Measurements from ENCODE around the gene CCNA2.

CCNA2 gene

DNA sequence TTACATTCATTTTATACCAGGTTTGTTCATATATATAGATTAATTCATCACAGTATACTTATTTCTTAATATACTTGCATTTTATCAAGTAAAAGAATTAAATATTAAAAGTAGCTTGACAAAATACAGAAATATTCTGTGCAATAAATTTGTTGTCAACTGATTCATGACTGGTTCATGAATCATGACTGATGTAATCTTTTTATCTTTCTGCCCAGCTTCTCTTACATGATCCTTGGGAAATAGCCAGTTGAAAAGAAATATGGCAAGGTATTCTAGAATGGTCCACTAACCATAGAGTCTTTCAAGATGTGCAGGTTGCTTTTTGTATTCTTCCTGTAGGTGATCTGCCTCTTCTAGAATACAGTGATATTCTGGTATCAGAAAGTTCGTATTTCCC is 4.2 kb upstream of the CCNA2 start:
- no peak overlapping the region for H2AFZ ChIP-seq (ENCODE audit: low read length, unreplicated experiment)
- peaks cover 14% of the 10 kb centered on the region for H3K4me1 ChIP-seq (ENCODE audit: control insufficient read depth, insufficient read depth, low read length, unreplicated experiment)
- no peak overlapping the region for H3K4me3 ChIP-seq (ENCODE audit: low read depth, low read length)
- peaks cover 17% of the 10 kb centered on the region for H3K36me3 ChIP-seq (ENCODE audit: insufficient read depth, low read length)
- H3K27ac ChIP-seq (ENCODE audit: low read depth, low read length), result peak overlapping the region; percentile 34
- H3K79me2 ChIP-seq (ENCODE audit: control insufficient read depth, insufficient read depth, low read length, unreplicated experiment), result peaks cover 7% of the 10 kb centered on the region
- no peaks in the 10 kb centered on the region for H3K27me3 ChIP-seq (ENCODE audit: insufficient read depth, low read length)

DNA sequence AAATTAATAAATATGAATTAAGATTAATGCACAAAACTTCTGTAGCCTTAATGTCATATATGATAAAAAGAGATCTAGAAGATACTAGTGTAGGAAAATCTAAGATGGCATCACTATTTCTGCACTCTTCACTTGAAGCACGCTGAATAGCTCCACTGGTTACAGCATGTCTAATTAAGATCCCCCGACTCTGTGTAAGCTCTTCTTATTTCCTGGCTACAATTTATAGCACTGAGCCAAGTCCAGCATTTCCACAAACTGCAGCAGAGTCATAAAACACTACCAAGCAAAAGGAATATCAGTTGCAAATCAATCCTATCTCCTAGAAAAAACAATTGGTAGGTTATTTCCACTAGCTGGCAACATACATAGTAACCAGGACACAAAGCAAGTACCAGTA is 1.3 kb upstream of the CCNA2 start:
- H3K27me3 ChIP-seq (ENCODE audit: insufficient read depth, low read length), result no peaks in the 10 kb centered on the region
- no peak overlapping the region for H3K4me3 ChIP-seq (ENCODE audit: low read depth, low read length)
- no peak overlapping the region for H3K27ac ChIP-seq (ENCODE audit: low read depth, low read length)
- peak overlapping the region; percentile 12 for H2AFZ ChIP-seq (ENCODE audit: low read length, unreplicated experiment)
- H3K4me1 ChIP-seq (ENCODE audit: control insufficient read depth, insufficient read depth, low read length, unreplicated experiment), result peaks cover 38% of the 10 kb centered on the region
- H3K79me2 ChIP-seq (ENCODE audit: control insufficient read depth, insufficient read depth, low read length, unreplicated experiment), result peaks cover 36% of the 10 kb centered on the region
- H3K36me3 ChIP-seq (ENCODE audit: insufficient read depth, low read length), result peaks cover 12% of the 10 kb centered on the region; the same call in 1 of the 2 replicates

GRCh38 chr4:121824171-121824527 is 466 bp upstream of the CCNA2 start:
- Histone ChIP-seq H3K4me3 (ENCODE audit: low read depth, low read length) (peak overlapping the region; percentile 98), H3K4me1 (ENCODE audit: control insufficient read depth, insufficient read depth, low read length, unreplicated experiment) (peaks cover 44% of the 10 kb centered on the region), H3K36me3 (ENCODE audit: insufficient read depth, low read length) (peaks cover 12% of the 10 kb centered on the region; the same call in 1 of the 2 replicates), H3K27ac (ENCODE audit: low read depth, low read length) (peak overlapping the region; percentile 72), H3K79me2 (ENCODE audit: control insufficient read depth, insufficient read depth, low read length, unreplicated experiment) (peaks cover 41% of the 10 kb centered on the region), H2AFZ (ENCODE audit: low read length, unreplicated experiment) (peak overlapping the region; percentile 88), H3K27me3 (ENCODE audit: insufficient read depth, low read length) (no peaks in the 10 kb centered on the region)

DNA sequence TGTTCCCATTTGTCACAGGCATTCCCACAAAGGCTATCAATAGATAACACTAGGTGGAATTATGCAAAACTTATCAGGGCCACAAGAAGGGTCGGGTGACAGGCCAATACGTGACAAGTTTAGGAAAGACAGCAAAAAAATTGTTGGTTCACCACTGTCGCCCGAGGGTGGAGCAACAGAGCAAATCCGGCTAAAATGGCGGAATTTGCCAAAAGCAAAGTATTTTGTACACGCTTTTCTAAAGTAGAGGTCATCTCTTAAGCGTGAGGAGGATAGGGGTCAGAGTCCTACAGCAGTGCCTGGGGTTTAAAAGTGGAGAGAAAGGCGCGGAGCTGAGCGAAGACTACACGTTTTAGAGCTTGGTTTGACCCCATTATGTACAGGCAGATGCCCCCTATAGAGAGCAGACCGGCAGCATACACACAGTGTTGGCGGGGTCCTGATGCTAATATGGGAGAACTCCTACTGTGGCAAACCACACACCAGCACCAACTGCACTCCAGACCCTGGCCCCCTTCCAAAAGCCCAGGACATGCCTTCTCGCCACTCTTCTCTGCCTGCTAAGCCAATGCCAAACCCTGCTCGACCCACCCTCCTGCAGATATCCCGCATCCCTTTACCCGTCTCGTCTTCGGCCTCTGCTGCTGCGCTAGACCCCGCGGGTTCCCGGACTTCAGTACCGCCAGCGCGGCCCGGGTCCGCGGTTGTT is 733 bp downstream of the CCNA2 start:
- peaks cover 14% of the 10 kb centered on the region for H3K36me3 ChIP-seq (ENCODE audit: insufficient read depth, low read length)
- peak overlapping the region; percentile 98 for H3K4me3 ChIP-seq (ENCODE audit: low read depth, low read length)
- H3K4me1 ChIP-seq (ENCODE audit: control insufficient read depth, insufficient read depth, low read length, unreplicated experiment), result peaks cover 46% of the 10 kb centered on the region
- no peaks in the 10 kb centered on the region for H3K27me3 ChIP-seq (ENCODE audit: insufficient read depth, low read length)
- H3K79me2 ChIP-seq (ENCODE audit: control insufficient read depth, insufficient read depth, low read length, unreplicated experiment), result peaks cover 53% of the 10 kb centered on the region
- H3K27ac ChIP-seq (ENCODE audit: low read depth, low read length), result peak overlapping the region; percentile 56
- peak overlapping the region; percentile 37 for H2AFZ ChIP-seq (ENCODE audit: low read length, unreplicated experiment)

GRCh38 chr4:121822047-121822446 is 1.6 kb downstream of the CCNA2 start:
- Histone ChIP-seq H3K36me3 (ENCODE audit: insufficient read depth, low read length) (peaks cover 22% of the 10 kb centered on the region), H3K4me3 (ENCODE audit: low read depth, low read length) (peak overlapping the region; percentile 98), H3K27me3 (ENCODE audit: insufficient read depth, low read length) (no peaks in the 10 kb centered on the region), H3K79me2 (ENCODE audit: control insufficient read depth, insufficient read depth, low read length, unreplicated experiment) (peaks cover 57% of the 10 kb centered on the region), H3K27ac (ENCODE audit: low read depth, low read length) (peak overlapping the region; percentile 56), H2AFZ (ENCODE audit: low read length, unreplicated experiment) (peak overlapping the region; percentile 37), H3K4me1 (ENCODE audit: control insufficient read depth, insufficient read depth, low read length, unreplicated experiment) (peaks cover 39% of the 10 kb centered on the region)

- no peaks in the 10 kb centered on the region for H3K27me3 ChIP-seq (ENCODE audit: insufficient read depth, low read length)
- H2AFZ ChIP-seq (ENCODE audit: low read length, unreplicated experiment), result no peak overlapping the region
- H3K4me1 ChIP-seq (ENCODE audit: control insufficient read depth, insufficient read depth, low read length, unreplicated experiment), result peaks cover 50% of the 10 kb centered on the region
- peak overlapping the region; percentile 1; the same call in 1 of the 2 replicates for H3K4me3 ChIP-seq (ENCODE audit: low read depth, low read length)
- H3K79me2 ChIP-seq (ENCODE audit: control insufficient read depth, insufficient read depth, low read length, unreplicated experiment), result peaks cover 72% of the 10 kb centered on the region
- H3K27ac ChIP-seq (ENCODE audit: low read depth, low read length), result peak overlapping the region; percentile 12
- H3K36me3 ChIP-seq (ENCODE audit: insufficient read depth, low read length), result peaks cover 39% of the 10 kb centered on the region
Observed at GRCh38 chr4:121819216-121819965, 4.3 kb downstream of the CCNA2 start.

DNA sequence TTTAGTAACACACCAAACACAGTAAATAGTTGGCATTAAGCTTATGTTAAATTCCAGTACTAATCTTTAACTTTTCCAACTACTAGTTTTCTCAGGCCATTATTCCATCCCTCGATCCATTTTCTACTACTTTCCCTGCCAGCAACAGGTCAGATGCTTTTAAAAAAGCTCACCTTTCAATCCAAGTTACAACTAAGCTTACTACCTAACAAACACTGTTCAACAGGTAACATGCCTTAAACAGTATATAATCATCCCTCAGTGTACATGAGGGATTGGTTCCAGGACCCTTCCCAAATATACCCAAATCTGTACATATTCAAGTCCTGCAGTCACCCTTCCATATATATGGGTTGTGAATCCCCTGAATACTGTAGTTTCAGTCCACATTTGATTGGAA is 5.5 kb downstream of the CCNA2 start:
- H3K79me2 ChIP-seq (ENCODE audit: control insufficient read depth, insufficient read depth, low read length, unreplicated experiment), result peaks cover 68% of the 10 kb centered on the region
- H3K27me3 ChIP-seq (ENCODE audit: insufficient read depth, low read length), result no peaks in the 10 kb centered on the region
- no peak overlapping the region for H3K27ac ChIP-seq (ENCODE audit: low read depth, low read length)
- peaks cover 45% of the 10 kb centered on the region for H3K36me3 ChIP-seq (ENCODE audit: insufficient read depth, low read length)
- peaks cover 51% of the 10 kb centered on the region for H3K4me1 ChIP-seq (ENCODE audit: control insufficient read depth, insufficient read depth, low read length, unreplicated experiment)
- H2AFZ ChIP-seq (ENCODE audit: low read length, unreplicated experiment), result no peak overlapping the region
- no peak overlapping the region for H3K4me3 ChIP-seq (ENCODE audit: low read depth, low read length)

DNA sequence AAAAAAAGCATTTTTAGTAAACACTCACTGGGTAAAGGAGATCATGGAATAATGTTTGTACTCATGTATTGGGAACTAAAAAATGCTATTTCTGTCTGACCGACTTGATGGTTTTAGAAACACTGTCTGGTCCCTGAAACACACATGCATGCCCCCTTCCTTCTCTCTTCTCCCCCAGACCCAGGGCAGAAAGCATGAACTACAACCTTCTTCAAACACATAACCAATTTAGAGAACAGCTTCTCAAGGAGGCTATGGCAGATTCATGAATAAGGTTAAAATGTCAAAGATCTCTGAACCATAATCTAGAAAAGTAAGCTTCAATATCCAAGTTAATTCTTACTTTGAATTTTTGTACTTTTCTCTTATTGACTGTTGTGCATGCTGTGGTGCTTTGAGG is 6.0 kb downstream of the CCNA2 start:
- Histone ChIP-seq H3K79me2 (ENCODE audit: control insufficient read depth, insufficient read depth, low read length, unreplicated experiment) (peaks cover 63% of the 10 kb centered on the region), H3K36me3 (ENCODE audit: insufficient read depth, low read length) (peaks cover 47% of the 10 kb centered on the region), H3K27ac (ENCODE audit: low read depth, low read length) (peak overlapping the region; percentile 19; the same call in 1 of the 2 replicates), H2AFZ (ENCODE audit: low read length, unreplicated experiment) (no peak overlapping the region), H3K4me1 (ENCODE audit: control insufficient read depth, insufficient read depth, low read length, unreplicated experiment) (peaks cover 51% of the 10 kb centered on the region), H3K4me3 (ENCODE audit: low read depth, low read length) (no peak overlapping the region), H3K27me3 (ENCODE audit: insufficient read depth, low read length) (no peaks in the 10 kb centered on the region)

- peaks cover 52% of the 10 kb centered on the region for H3K36me3 ChIP-seq (ENCODE audit: insufficient read depth, low read length)
- H3K4me3 ChIP-seq (ENCODE audit: low read depth, low read length), result no peak overlapping the region
- no peak overlapping the region for H2AFZ ChIP-seq (ENCODE audit: low read length, unreplicated experiment)
- peak overlapping the region; percentile 19 for H3K27ac ChIP-seq (ENCODE audit: low read depth, low read length)
- H3K4me1 ChIP-seq (ENCODE audit: control insufficient read depth, insufficient read depth, low read length, unreplicated experiment), result peaks cover 46% of the 10 kb centered on the region
- H3K79me2 ChIP-seq (ENCODE audit: control insufficient read depth, insufficient read depth, low read length, unreplicated experiment), result peaks cover 56% of the 10 kb centered on the region
- no peaks in the 10 kb centered on the region for H3K27me3 ChIP-seq (ENCODE audit: insufficient read depth, low read length)
Observed at GRCh38 chr4:121817006-121817405, 6.7 kb downstream of the CCNA2 start.

- H3K4me3 ChIP-seq (ENCODE audit: low read depth, low read length), result no peak overlapping the region
- H3K79me2 ChIP-seq (ENCODE audit: control insufficient read depth, insufficient read depth, low read length, unreplicated experiment), result peaks cover 36% of the 10 kb centered on the region
- peaks cover 32% of the 10 kb centered on the region for H3K4me1 ChIP-seq (ENCODE audit: control insufficient read depth, insufficient read depth, low read length, unreplicated experiment)
- H3K27me3 ChIP-seq (ENCODE audit: insufficient read depth, low read length), result no peaks in the 10 kb centered on the region
- no peak overlapping the region for H2AFZ ChIP-seq (ENCODE audit: low read length, unreplicated experiment)
- peaks cover 64% of the 10 kb centered on the region for H3K36me3 ChIP-seq (ENCODE audit: insufficient read depth, low read length)
- H3K27ac ChIP-seq (ENCODE audit: low read depth, low read length), result peak overlapping the region; percentile 23; the same call in 1 of the 2 replicates
Observed at GRCh38 chr4:121814756-121815155, 8.9 kb downstream of the CCNA2 start.

DNA sequence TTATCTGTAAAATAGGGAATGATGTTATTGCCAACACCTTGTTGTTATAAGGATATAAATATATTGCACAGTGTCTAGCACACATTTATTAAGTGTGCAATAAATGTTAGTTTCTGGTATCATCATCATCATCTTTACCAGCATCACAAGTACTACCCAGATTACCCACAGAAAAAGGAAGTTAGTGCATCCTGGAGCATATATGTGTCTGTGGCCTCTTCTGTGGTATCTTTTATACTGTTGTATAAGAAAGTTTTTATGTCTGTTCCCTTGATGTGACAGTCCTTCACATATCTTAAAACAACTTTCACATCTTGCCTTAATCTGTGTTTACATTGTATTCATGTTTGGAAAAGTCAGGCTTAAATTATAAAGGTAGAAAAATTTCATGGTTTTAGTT is 12.6 kb downstream of the CCNA2 start:
- Histone ChIP-seq H3K36me3 (ENCODE audit: insufficient read depth, low read length) (peaks cover 59% of the 10 kb centered on the region), H3K4me3 (ENCODE audit: low read depth, low read length) (no peak overlapping the region), H3K27ac (ENCODE audit: low read depth, low read length) (no peak overlapping the region), H3K4me1 (ENCODE audit: control insufficient read depth, insufficient read depth, low read length, unreplicated experiment) (peaks cover 18% of the 10 kb centered on the region), H2AFZ (ENCODE audit: low read length, unreplicated experiment) (no peak overlapping the region), H3K27me3 (ENCODE audit: insufficient read depth, low read length) (no peaks in the 10 kb centered on the region), H3K79me2 (ENCODE audit: control insufficient read depth, insufficient read depth, low read length, unreplicated experiment) (peaks cover 7% of the 10 kb centered on the region)

All from ACC112 (cell line).